CD4-positive, alpha-beta T cell treated with Interleukin-17A for 4 hours (primary cell): ENCODE results near the gene CDK5.

Experiments used
- DNase-seq: peaks from one replicate; pipeline ENCODE4 v3.0.0-alpha.2; 2020; ENCODE audit warnings: mixed read lengths

Gene CDK5

GRCh38 chr7:151057506-151057988 lies at the start of gene CDK5:
CDK5 (minus strand) TSS chr7:151057897; CDS start chr7:151057848, 49 bp downstream.
- no peak for DNase-seq

- no peak for DNase-seq
Observed at GRCh38 chr7:151104411-151105235, 46.9 kb upstream of the CDK5 start.

- DNase-seq: no peak
Observed at GRCh38 chr7:151103973-151104372, 46.3 kb upstream of the CDK5 start.

DNA sequence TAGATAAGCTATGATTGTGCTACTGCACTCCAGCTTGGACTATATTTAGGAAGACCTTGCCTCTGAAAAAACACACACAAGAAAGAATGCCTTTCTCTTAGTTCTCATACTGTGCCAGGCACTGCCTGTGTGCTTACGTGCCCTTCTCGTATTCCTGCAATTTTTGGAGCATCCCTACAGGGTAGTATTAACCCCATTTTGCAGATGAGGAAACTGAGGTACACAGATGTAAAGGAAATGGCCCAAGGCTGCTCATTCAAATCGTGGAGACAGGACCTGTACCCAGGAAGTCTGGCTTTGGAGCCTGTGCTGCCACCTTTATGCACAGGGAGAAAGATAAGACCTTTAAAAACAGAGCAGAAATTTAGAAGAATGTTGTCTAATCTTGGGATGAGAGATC lies 45.3 kb upstream of the CDK5 start:
- DNase-seq: no peak

- no peak for DNase-seq
Observed at GRCh38 chr7:151101621-151102396, 44.1 kb upstream of the CDK5 start.

GRCh38 chr7:151100921-151101320 lies 43.2 kb upstream of the CDK5 start:
- no peak for DNase-seq

GRCh38 chr7:151099486-151100211 lies 42.0 kb upstream of the CDK5 start:
- DNase-seq: no peak

- no peak for DNase-seq
Observed at GRCh38 chr7:151095828-151096475, 38.3 kb upstream of the CDK5 start.

DNA sequence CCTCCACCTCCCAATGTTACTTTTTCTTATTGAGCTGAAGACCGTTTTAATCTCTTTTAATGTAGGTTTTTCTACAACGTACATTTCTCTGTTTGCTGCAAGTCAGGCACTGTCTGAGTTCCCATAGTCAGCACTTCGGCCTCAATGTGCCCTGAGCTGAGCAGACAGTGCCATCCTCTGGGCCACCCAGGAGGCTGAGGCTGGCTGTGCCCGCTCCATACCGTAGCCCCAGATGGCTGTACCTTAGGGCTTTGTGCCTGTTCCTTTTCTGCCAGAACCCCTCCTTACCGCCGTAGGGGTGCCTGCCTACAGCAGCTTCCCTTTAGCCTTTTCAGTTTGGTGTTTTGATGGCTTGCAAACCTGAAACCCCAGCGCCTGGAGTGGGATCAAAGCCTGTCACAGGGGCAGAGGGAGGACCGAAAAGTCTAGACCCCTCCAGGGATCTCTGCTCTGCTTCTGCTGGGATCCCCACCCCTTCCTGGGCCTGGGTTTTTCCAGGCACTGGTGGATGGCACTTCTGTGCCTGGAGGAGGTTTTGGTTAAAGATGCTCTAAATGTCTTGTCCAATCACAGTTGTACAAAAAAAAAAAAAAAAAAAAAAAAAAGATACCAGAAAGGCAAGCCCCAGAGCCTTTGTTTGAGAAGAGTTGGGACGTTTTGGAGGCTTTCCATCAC lies 37.6 kb upstream of the CDK5 start:
- no peak for DNase-seq

DNA sequence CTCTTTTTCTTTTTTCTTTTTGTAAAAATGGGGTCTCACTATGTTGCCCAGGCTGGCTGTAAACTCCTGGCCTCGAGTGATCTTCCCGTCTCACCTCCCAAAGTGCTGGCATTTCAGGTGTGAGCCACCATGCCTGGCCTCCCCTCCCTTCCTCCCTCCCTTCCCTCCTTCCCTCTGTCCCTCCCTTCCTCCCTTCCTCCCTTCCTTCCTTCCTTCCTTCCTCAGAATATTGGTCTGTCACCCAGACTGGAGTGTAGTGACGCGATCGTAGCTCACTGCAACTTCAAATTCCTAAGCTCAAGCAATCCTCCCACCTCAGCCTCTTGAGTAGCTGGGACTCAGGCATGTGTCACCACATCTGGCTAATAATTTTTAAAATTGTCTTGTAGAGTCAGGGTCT lies 37.0 kb upstream of the CDK5 start:
- DNase-seq: no peak

DNA sequence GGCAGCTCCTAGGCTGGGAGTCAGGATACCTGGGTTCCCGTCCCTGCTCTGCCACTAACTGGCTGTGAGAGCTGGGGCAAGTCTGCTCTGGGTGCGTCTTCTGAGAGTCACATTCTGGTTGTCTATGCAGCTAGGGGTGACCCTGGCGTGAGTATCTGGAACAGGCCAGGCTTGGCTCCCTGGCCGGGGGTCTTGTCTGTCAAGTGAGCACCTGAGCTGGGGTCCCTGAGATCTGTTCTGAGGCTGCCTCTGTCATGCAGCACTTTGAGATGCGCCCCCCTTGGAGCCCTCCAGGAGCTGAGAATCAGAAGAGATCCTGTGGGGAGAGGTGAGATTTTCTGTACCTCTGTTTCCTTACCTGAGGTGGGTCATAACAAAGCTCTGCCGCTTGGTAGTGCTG lies 36.1 kb upstream of the CDK5 start:
- no peak for DNase-seq

- no peak for DNase-seq
Observed at GRCh38 chr7:151091988-151092387, 34.3 kb upstream of the CDK5 start.

- no peak for DNase-seq
Observed at GRCh38 chr7:151091431-151091830, 33.7 kb upstream of the CDK5 start.

- DNase-seq: no peak
Observed at GRCh38 chr7:151091003-151091402, 33.3 kb upstream of the CDK5 start.

DNA sequence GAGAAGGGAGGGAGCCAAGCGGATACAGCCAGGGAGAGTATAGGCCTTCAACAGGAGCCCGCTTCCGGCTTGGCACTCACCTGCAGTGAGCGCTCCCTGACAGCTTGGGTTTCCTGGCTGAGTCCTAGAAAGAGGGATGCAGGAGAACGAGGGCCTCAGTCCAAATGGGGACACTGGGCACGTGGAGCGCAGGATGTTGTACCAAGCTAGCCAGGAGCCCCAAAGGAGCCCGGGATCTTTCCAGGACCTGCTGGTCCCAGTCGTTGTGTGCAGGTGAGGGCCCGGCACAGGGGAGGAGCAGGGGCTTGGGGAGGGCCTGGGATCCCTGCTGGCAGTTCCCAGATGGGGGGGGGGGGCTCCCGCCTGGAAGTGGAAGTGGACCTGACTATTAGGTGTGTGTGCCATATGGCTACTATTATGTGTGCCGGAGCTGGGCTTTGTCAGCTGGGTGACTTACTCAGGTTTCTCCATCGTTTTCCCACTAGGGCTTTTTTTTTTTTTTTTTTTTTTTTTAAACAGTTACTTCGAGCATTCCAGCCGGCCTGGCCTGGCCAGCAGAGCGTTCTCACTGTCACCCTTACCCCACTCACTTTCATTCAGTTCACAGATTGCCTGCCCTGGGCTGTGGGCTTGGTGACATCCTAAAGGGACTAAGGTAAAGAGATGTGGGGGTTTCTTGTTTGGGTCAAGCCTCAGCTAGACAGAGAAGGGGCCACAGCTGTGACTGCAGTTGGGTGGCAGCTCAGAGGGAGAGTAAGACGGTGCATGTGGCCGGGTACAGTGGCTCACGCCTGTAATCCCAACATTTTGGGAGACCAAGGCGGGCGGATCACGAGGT lies 32.4 kb upstream of the CDK5 start:
- DNase-seq: no peak

GRCh38 chr7:151088856-151089699 lies 31.4 kb upstream of the CDK5 start:
- no peak for DNase-seq

GRCh38 chr7:151088019-151088855 lies 30.5 kb upstream of the CDK5 start:
- DNase-seq: no peak

DNA sequence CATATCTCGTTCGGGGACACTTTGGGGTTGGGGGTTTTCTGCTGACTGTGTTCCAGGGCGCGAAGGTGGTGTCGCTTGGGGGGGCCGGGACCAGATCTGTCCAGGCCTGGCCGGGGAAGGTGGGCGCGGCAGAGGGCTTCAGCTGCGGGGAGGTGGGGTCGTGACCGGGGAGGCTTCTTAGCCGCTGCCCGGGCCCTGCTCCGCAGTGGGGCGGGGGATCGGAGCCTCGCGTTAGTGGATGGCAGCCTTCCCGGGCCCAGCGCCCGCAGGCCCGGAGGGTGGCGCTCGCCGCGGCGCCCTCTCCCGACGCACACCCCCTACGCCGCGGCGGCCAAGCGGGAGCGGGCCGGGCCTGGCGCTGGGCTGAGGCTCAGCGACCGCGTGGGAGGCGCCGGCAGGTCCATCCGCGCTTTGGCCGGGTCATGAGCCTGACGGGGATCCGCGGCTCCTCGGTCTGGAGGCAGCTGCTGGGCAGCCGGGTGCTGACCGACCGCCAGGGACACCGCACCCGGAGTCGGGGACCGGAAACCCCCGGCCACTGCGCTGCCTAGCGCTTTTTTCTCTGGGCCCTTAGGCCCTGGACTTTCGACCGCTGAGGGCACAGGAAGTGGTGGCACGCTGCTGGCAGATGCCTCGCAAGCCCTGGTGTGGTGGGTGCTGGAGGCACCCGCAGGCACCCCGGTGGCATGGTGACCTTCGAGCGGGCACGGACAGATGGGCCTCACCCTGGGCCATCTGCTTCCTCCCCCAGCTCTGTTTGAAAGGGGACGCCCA lies 29.7 kb upstream of the CDK5 start:
- DNase-seq: peak; percentile 57
